DMS153 treated with DMSO at 0.1 percent for 48 hours (cell line): Measurements from ENCODE around the gene CHIA.

Experiments
- DNase-seq: peaks from one replicate; lab custom pipeline; 2025; ENCODE audit not compliant: unreplicated experiment; lab: John Stamatoyannopoulos, UW

CHIA gene

DNA sequence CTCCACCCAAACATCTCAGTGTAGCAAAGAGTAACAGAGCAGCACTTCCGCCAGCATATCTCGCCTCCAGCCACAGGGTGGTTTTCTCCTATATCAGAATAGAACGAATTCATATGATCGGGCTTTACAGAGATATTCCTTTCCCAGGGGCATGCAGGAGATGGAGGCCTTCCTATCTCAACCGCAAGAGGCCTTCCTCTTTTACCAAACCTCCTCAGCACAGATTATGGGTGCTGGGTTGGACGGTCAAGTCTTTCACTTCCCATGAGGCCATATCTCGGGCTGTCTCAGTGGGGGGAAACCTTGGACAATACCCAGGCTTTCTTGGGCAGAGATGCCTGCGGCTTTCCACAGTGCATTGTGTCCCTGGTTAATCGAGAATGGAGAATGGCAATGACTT lies 71.1 kb downstream of the CHIA start:
- DNase-seq = no peak

DNA sequence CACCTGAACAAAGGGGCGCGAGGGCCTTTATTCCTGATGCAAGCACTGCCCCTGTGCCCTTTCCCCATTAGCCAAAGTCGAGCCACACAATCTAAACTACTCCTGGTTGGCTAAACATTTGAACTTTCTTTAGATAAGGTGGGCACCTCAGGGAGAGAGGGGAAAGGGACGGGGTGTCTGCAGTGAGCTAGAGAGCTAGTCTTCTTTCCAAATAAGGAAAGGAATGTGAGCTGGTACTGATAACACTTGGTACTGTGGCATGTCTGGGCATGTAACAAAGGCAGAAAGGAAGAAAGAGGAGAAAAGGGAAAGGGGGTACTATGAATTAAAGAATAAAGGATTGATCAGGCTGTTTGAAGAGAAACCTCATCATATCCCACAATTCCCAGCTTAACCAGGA lies 74.0 kb downstream of the CHIA start:
- DNase-seq = no peak

DNA sequence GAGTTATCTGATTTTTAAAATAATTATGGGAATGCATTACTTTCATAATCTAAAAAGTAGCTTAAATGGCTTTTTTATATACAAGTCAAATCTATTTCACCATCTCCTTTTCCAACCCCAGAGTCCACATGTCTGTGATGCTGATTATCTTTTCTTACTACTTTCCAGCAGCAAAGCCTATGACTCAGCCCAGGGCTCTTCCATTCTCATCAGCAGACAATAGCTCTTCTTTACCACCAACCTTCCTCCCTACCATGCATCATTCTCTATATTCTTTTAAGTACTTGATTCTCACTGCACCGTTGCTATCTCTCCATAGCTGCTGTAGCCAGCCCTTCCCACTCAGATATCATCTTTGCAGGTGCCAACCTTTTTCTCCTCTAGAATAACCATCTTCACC lies 75.6 kb downstream of the CHIA start:
- DNase-seq = no peak

DNA sequence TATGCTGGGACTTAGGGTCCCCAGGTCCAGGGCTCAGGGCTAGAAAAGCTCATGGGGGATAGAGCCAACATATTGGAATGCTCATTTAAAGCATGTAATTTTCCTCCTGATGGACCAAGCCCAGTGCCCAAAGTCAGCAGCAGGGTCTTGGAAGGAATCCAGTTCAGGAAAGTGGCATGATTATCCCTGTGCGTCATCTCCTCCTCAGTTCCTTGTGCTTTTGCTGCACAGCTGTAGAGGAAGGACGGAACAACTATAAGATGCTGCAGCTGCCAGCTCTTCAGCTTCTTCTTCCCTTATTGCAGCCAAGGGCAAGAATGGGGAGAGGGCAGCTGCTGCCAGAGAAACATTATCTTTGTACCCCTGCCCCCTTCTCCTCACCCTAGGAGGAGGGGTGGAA lies 78.5 kb downstream of the CHIA start:
- DNase-seq = no peak

DNA sequence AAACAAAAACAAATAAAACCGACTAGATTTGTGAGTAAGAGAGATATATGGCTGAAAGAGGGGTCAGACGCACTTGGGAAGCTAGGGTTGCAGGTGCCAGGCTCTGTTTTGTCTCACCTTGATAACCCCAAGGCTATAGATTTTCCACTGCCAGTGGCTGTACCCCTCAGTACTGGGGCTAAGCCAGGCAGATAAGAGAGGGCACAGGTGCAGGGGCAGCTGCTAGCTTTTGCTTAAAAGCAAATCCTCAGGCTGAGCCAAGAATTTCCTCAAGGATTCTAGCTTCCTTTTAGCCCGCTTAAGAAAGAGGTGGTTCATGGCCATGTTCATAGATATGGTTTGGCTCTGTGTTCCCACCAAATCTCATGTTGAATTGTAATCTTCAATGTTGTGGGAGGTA lies 79.0 kb downstream of the CHIA start:
- DNase-seq = no peak
